ENCODE measurements around the gene SP110.

Gene SP110

GRCh38 chr2:230170532-230170931, 49.3 kb downstream of the SP110 start:
- no peak for DNase-seq (ENCODE audit: low read depth in 2 of 2)

GRCh38 chr2:230166557-230167170, 53.1 kb downstream of the SP110 start:
- DNase-seq (ENCODE audit: low read depth in 2 of 2), result no peak

- DNase-seq (ENCODE audit: low read depth in 2 of 2), result no peak
Observed at GRCh38 chr2:230164139-230164538, 55.6 kb downstream of the SP110 start.

GRCh38 chr2:230162981-230163380, 56.8 kb downstream of the SP110 start:
- DNase-seq (ENCODE audit: low read depth in 2 of 2), result no peak

- no peak for DNase-seq (ENCODE audit: low read depth in 2 of 2)
Observed at GRCh38 chr2:230161184-230161583, 58.6 kb downstream of the SP110 start.

- DNase-seq (ENCODE audit: low read depth in 2 of 2), result no peak
Observed at GRCh38 chr2:230160112-230160660, 59.6 kb downstream of the SP110 start.

- no peak for DNase-seq (ENCODE audit: low read depth in 2 of 2)
Observed at GRCh38 chr2:230158468-230158867, 61.3 kb downstream of the SP110 start.

- DNase-seq (ENCODE audit: low read depth in 2 of 2), result no peak
Observed at GRCh38 chr2:230156782-230157699, 62.7 kb downstream of the SP110 start.

- DNase-seq (ENCODE audit: low read depth in 2 of 2), result no peak
Observed at GRCh38 chr2:230155359-230155758, 64.4 kb downstream of the SP110 start.

GRCh38 chr2:230153390-230153976, 66.3 kb downstream of the SP110 start:
- no peak for DNase-seq (ENCODE audit: low read depth in 2 of 2)

GRCh38 chr2:230152334-230152733, 67.5 kb downstream of the SP110 start:
- no peak for DNase-seq (ENCODE audit: low read depth in 2 of 2)

- DNase-seq (ENCODE audit: low read depth in 2 of 2), result no peak
Observed at GRCh38 chr2:230144355-230144754, 75.4 kb downstream of the SP110 start.

GRCh38 chr2:230140667-230141066, 79.1 kb downstream of the SP110 start:
- no peak for DNase-seq (ENCODE audit: low read depth in 2 of 2)

GRCh38 chr2:230137902-230138539, 81.8 kb downstream of the SP110 start:
- no peak for DNase-seq (ENCODE audit: low read depth in 2 of 2)

- no peak for DNase-seq (ENCODE audit: low read depth in 2 of 2)
Observed at GRCh38 chr2:230135130-230135525, 84.7 kb downstream of the SP110 start.

- no peak for DNase-seq (ENCODE audit: low read depth in 2 of 2)
Observed at GRCh38 chr2:230134496-230135129, 85.2 kb downstream of the SP110 start.

GRCh38 chr2:230131366-230131765, 88.4 kb downstream of the SP110 start:
- no peak for DNase-seq (ENCODE audit: low read depth in 2 of 2)

GRCh38 chr2:230130668-230131364, 89.0 kb downstream of the SP110 start:
- DNase-seq (ENCODE audit: low read depth in 2 of 2), result no peak

GRCh38 chr2:230129343-230129742, 90.4 kb downstream of the SP110 start:
- no peak for DNase-seq (ENCODE audit: low read depth in 2 of 2)

GRCh38 chr2:230128623-230129342, 91.0 kb downstream of the SP110 start:
- DNase-seq (ENCODE audit: low read depth in 2 of 2), result no peak

Measured in stimulated activated CD8-positive, alpha-beta memory T cell treated with anti-CD3 and anti-CD28 coated beads, Interleukin-15, amount 100 ng/mL, for 4 hours (primary cell).